Liver (tissue), 9 donors: ENCODE results near the gene PRKAR1B. TPM values are rescaled to one million over a fixed set of nuclear protein-coding genes. Genes with fewer than 3 reads are reported as not detected.

ENCODE experiments used
- DNase-seq: peaks from one replicate; pipeline ENCODE4 v3.0.0-alpha.2; 2017; ENCODE audit warnings: low spot score
- H3K27ac ChIP-seq, 2 donors: one replicate each; pipeline ENCODE4 v1.7.0; 2013; ENCODE audit warnings: inconsistent platforms in 2 of 2, low read length in 2 of 2, control low read depth in 1 of 2, low read depth in 1 of 2, mild to moderate bottlenecking in 1 of 2
- H3K27me3 ChIP-seq, 4 donors: one replicate each; pipeline versions ENCODE4 v1.6.1 to v1.7.0; 2013; ENCODE audit warnings: low read length in 3 of 4, inconsistent platforms in 1 of 4, mild to moderate bottlenecking in 1 of 4, moderate library complexity in 1 of 4; ENCODE audit not compliant: control insufficient read depth in 4 of 4, insufficient read depth in 4 of 4
- H3K36me3 ChIP-seq, 4 donors: one replicate each; pipeline versions ENCODE4 v1.6.1 to v1.7.0; 2013; ENCODE audit warnings: low read length in 3 of 4, mild to moderate bottlenecking in 3 of 4, low read depth in 1 of 4, moderate library complexity in 1 of 4; ENCODE audit not compliant: control insufficient read depth in 4 of 4, insufficient read depth in 3 of 4
- H3K4me1 ChIP-seq, 4 donors: one replicate each; pipeline versions ENCODE4 v1.6.1 to v1.7.0; 2013; ENCODE audit warnings: low read length in 3 of 4, mild to moderate bottlenecking in 3 of 4, moderate library complexity in 1 of 4; ENCODE audit not compliant: control insufficient read depth in 4 of 4, insufficient read depth in 4 of 4
- H3K4me3 ChIP-seq, 3 donors: one replicate each; pipeline versions ENCODE4 v1.6.1 to v1.7.0; 2013; ENCODE audit warnings: low read length in 3 of 3, control low read depth in 1 of 3, low read depth in 1 of 3, mild to moderate bottlenecking in 1 of 3
- H3K9ac ChIP-seq, 2 donors: one replicate each; pipeline ENCODE4 v1.7.0; 2013; ENCODE audit warnings: low read length in 2 of 2, mild to moderate bottlenecking in 2 of 2, moderate library complexity in 2 of 2, control low read depth in 1 of 2, low read depth in 1 of 2
- H3K9me3 ChIP-seq, 4 donors: one replicate each; pipeline versions ENCODE4 v1.6.1 to v1.7.0; 2013; ENCODE audit warnings: low read length in 3 of 4; ENCODE audit not compliant: control insufficient read depth in 4 of 4
- EGR1 ChIP-seq, 2 donors: IDR thresholded peaks; 2 replicates each; pipeline ENCODE4 v1.6.1; 2016 to 2018; ENCODE audit warnings: antibody characterized with exemption in 2 of 2, low read depth in 2 of 2
- FOXA1 ChIP-seq: IDR thresholded peaks from 2 replicates; pipeline ENCODE4 v1.6.1; 2016; ENCODE audit warnings: antibody characterized with exemption
- FOXA2 ChIP-seq: IDR thresholded peaks from 2 replicates; pipeline ENCODE4 v1.6.1; 2016; ENCODE audit warnings: antibody characterized with exemption
- HNF4A ChIP-seq, 2 donors: conservative IDR thresholded peaks; 2 replicates each; pipeline ENCODE4 v1.6.1; 2016; ENCODE audit warnings: antibody characterized with exemption in 2 of 2, mild to moderate bottlenecking in 2 of 2
- HNF4G ChIP-seq: IDR thresholded peaks from 2 replicates; pipeline ENCODE4 v1.6.1; 2016; ENCODE audit warnings: antibody characterized with exemption
- JUND ChIP-seq, 2 donors: IDR thresholded peaks; 2 replicates each; pipeline ENCODE4 v1.6.1; 2016; ENCODE audit warnings: antibody characterized with exemption in 2 of 2
- NR2F2 ChIP-seq: IDR thresholded peaks from 2 replicates; pipeline ENCODE4 v1.6.1; 2016; ENCODE audit warnings: antibody characterized with exemption
- RAD21 ChIP-seq, 2 donors: IDR thresholded peaks; 2 replicates each; pipeline ENCODE4 v1.6.1; 2016; ENCODE audit warnings: antibody characterized with exemption in 2 of 2, mild to moderate bottlenecking in 2 of 2
- RXRA ChIP-seq, 2 donors: IDR thresholded peaks; 2 replicates each; pipeline ENCODE4 v1.6.1; 2017 to 2018; ENCODE audit warnings: antibody characterized with exemption in 2 of 2, mild to moderate bottlenecking in 1 of 2
- SP1 ChIP-seq: IDR thresholded peaks from 2 replicates; pipeline ENCODE4 v1.6.1; 2018; ENCODE audit warnings: antibody characterized with exemption, mild to moderate bottlenecking
- TAF1 ChIP-seq: conservative IDR thresholded peaks from 2 replicates; pipeline ENCODE4 v1.6.1; 2016; ENCODE audit warnings: antibody characterized with exemption, mild to moderate bottlenecking
- YY1 ChIP-seq: IDR thresholded peaks from 2 replicates; pipeline ENCODE4 v1.6.1; 2016; ENCODE audit warnings: antibody characterized with exemption, mild to moderate bottlenecking
- whole genome bisulfite sequencing: extraction: QIAGEN DNeasy Blood & Tissue Kit; methylation state at CpG from one replicate; pipeline ENCODE4 v1.1.7; 2013; 5-methylcytosine and 5-hydroxymethylcytosine counted together
- polyA plus RNA-seq, 2 donors: library from polyadenylated mRNA; stranded (reverse) in 1 of 2; unstranded in 1 of 2; fragments of 200-250 nt in 1 of 2; fragments of >200 nt in 1 of 2; fragmentation: Nextera tagmentation in 1 of 2; extraction: Ambion mirVana in 1 of 2; gene quantifications; one replicate each; pipeline versions ENCODE4 v1.2.1 to v1.2.3, GENCODE V29; 2013 to 2015
- total RNA-seq, 2 donors: library from RNA; depleted of rRNA; stranded (reverse); fragments of >200 nt; gene quantifications; one replicate each; pipeline ENCODE4 v1.2.3, GENCODE V29; 2014
- TF ChIP-seq, protein P1 (sequence below): IDR thresholded peaks from 2 replicates; pipeline ENCODE4 v1.6.1; 2016; ENCODE audit warnings: antibody characterized with exemption
- TF ChIP-seq, protein P2 (sequence below): IDR thresholded peaks from 2 replicates; pipeline ENCODE4 v1.6.1; 2016; ENCODE audit warnings: antibody characterized with exemption, mild to moderate bottlenecking
- TF ChIP-seq, protein P3 (sequence below): IDR thresholded peaks from 2 replicates; pipeline ENCODE4 v1.6.1; 2016; ENCODE audit warnings: antibody characterized with exemption
- TF ChIP-seq, protein P4 (sequence below): fragments of 150-350 bp; IDR thresholded peaks from 2 replicates; pipeline ENCODE4 v1.5.1; 2017; ENCODE audit warnings: improper control_type of control experiment, low read depth, low read length; ENCODE audit not compliant: missing input control
- donor health status: healthy.
- donor health status: healthy.
- donor health status: healthy.
- donor health status: healthy.
- donor health status: healthy.

The PRKAR1B gene
- total and polyA plus RNA-seq, 4 donors, result 11.1 to 14.4 (median 12.4) TPM

DNA sequence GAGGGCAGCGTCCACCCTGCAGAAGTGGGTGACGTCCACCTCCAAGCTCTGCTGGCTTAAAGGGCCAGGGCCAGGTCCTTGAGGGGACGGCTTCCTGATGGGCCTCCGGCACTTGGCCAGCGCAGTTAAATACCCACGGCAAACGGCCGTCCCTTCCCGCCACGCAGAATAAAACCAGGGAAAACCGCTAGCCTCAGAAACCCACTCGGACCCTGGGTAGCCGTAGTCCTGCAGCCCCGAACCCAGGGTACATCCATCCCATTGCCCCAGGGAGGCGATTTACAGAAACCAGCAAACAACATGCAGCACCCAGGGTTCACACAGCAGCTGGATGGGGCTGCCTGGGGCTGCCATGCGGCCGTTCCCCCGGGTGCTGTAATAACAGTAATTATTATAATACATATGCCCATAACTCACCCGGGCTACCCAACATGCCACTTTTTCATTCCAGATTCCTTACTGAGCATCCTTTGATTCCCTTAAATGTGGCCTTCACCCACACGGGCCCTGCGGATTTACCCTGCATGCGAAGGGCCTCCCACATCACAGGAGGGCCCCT is 126.0 kb downstream of the PRKAR1B start:
- Histone ChIP-seq H3K9me3 (no peaks in the 10 kb centered on the region), H3K27ac (no peak overlapping the region), H3K36me3 (peaks cover 0 to 2% (median 0%) of the 10 kb centered on the region in 4 donors), H3K9ac (no peak overlapping the region), H3K4me3 (no peak overlapping the region), H3K27me3 (no peaks in the 10 kb centered on the region), H3K4me1 (peaks cover 0 to 9% (median 4%) of the 10 kb centered on the region in 4 donors)
- WGBS, result 86% methylated on average over 22 of the region's 22 CpGs
- TF ChIP-seq, protein P1, sequence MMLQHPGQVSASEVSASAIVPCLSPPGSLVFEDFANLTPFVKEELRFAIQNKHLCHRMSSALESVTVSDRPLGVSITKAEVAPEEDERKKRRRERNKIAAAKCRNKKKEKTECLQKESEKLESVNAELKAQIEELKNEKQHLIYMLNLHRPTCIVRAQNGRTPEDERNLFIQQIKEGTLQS, result no peak
- TF ChIP-seq SP1, result no peak
- no peak for TF ChIP-seq EGR1 (IDR thresholded peaks at IDR 0.05; ENCODE audit: low read depth in 2 of 2)
- no peak for TF ChIP-seq JUND (IDR thresholded peaks at IDR 0.05)
- TF ChIP-seq, protein P2, sequence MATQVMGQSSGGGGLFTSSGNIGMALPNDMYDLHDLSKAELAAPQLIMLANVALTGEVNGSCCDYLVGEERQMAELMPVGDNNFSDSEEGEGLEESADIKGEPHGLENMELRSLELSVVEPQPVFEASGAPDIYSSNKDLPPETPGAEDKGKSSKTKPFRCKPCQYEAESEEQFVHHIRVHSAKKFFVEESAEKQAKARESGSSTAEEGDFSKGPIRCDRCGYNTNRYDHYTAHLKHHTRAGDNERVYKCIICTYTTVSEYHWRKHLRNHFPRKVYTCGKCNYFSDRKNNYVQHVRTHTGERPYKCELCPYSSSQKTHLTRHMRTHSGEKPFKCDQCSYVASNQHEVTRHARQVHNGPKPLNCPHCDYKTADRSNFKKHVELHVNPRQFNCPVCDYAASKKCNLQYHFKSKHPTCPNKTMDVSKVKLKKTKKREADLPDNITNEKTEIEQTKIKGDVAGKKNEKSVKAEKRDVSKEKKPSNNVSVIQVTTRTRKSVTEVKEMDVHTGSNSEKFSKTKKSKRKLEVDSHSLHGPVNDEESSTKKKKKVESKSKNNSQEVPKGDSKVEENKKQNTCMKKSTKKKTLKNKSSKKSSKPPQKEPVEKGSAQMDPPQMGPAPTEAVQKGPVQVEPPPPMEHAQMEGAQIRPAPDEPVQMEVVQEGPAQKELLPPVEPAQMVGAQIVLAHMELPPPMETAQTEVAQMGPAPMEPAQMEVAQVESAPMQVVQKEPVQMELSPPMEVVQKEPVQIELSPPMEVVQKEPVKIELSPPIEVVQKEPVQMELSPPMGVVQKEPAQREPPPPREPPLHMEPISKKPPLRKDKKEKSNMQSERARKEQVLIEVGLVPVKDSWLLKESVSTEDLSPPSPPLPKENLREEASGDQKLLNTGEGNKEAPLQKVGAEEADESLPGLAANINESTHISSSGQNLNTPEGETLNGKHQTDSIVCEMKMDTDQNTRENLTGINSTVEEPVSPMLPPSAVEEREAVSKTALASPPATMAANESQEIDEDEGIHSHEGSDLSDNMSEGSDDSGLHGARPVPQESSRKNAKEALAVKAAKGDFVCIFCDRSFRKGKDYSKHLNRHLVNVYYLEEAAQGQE, result no peak
- TF ChIP-seq, protein P3, sequence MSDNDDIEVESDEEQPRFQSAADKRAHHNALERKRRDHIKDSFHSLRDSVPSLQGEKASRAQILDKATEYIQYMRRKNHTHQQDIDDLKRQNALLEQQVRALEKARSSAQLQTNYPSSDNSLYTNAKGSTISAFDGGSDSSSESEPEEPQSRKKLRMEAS, result no peak
- TF ChIP-seq, protein P4, sequence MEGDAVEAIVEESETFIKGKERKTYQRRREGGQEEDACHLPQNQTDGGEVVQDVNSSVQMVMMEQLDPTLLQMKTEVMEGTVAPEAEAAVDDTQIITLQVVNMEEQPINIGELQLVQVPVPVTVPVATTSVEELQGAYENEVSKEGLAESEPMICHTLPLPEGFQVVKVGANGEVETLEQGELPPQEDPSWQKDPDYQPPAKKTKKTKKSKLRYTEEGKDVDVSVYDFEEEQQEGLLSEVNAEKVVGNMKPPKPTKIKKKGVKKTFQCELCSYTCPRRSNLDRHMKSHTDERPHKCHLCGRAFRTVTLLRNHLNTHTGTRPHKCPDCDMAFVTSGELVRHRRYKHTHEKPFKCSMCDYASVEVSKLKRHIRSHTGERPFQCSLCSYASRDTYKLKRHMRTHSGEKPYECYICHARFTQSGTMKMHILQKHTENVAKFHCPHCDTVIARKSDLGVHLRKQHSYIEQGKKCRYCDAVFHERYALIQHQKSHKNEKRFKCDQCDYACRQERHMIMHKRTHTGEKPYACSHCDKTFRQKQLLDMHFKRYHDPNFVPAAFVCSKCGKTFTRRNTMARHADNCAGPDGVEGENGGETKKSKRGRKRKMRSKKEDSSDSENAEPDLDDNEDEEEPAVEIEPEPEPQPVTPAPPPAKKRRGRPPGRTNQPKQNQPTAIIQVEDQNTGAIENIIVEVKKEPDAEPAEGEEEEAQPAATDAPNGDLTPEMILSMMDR, result no peak
- no peak for TF ChIP-seq HNF4A (conservative IDR thresholded peaks at IDR 0.05)
- TF ChIP-seq FOXA2, result no peak
- TF ChIP-seq RXRA (IDR thresholded peaks at IDR 0.05), result no peak
- no peak for TF ChIP-seq FOXA1
- TF ChIP-seq TAF1, result no peak
- TF ChIP-seq YY1, result no peak
- TF ChIP-seq HNF4G, result no peak
- TF ChIP-seq NR2F2, result no peak
- no peak for DNase-seq

DNA sequence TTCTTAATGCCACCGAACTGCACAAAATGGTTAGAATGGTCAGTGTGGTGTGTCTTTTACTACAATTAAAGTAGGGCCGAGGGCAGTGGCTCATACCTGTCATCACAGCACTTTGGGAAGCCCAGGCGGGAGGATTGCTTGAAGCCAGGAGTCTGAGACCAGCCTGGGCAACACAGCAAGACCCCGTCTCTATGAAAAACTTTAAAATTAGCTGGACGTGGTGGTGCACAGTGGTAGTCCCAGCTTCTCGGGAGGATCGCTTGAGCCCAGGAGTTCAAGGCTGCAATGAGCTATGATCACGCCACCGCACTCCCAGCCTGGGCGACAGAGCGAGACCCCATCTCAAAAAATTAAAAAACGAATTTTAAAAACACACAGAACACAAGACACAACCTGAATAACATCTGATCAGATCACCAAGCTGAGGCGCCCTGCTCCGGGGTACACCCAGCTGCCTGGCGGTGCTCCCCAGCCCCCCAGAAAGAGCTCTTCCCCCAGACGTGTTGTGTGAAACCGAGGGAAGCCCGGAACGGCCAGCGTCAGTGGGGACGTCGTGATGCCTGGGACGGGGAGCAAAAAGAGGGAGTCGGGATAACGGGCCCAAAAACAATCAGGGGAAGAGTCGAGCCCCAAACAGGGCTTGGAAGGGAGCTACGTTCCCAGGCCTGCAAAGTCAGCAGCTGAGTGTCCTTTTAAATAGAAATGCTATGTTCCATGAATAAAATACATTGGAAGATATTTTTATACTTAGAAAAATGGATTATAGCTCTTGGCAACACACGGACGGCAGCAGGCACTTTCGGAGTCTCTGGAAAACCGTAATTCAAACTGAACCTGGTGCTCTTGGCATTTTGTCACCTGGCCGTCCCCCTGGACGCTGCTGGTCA is 126.7 kb downstream of the PRKAR1B start:
- no peaks in the 10 kb centered on the region for H3K36me3 ChIP-seq
- no peak for DNase-seq
- 91% methylated on average over 33 of the region's 33 CpGs for WGBS
- no peaks in the 10 kb centered on the region for H3K9me3 ChIP-seq
- TF ChIP-seq, protein P4, result no peak
- TF ChIP-seq JUND (IDR thresholded peaks at IDR 0.05) (no peak), SP1 (no peak), FOXA2 (no peak), YY1 (no peak), RAD21 (IDR thresholded peaks at IDR 0.05) (no peak), FOXA1 (no peak), TAF1 (no peak), RXRA (IDR thresholded peaks at IDR 0.05) (no peak)
- peaks cover 0 to 9% (median 4%) of the 10 kb centered on the region in 4 donors for H3K4me1 ChIP-seq
- H3K27me3 ChIP-seq, result no peaks in the 10 kb centered on the region
- H3K4me3 ChIP-seq, result no peak overlapping the region
- H3K27ac ChIP-seq, result no peak overlapping the region
- H3K9ac ChIP-seq, result no peak overlapping the region
